Karpas-422 (cell line): ENCODE data around the gene FOXS1. TPM values are rescaled to one million over a fixed set of nuclear protein-coding genes. Genes with fewer than 3 reads are reported as not detected.

ENCODE experiments used
- DNase-seq: peaks from one replicate; pipeline ENCODE4 v3.0.0-alpha.2; 2015
- H2AFZ ChIP-seq: fragments of 200-600 bp; sonication (generic); 2 replicates; pipeline ENCODE4 v1.6.1; 2014; ENCODE audit warnings: antibody characterized with exemption, low read length, mixed read lengths
- H3K27ac ChIP-seq: fragments of 200-600 bp; sonication (generic); 2 replicates; pipeline ENCODE4 v1.5.1; 2014; ENCODE audit warnings: mild to moderate bottlenecking, low read length, moderate library complexity
- H3K27me3 ChIP-seq: fragments of 200-600 bp; sonication (generic); 2 replicates; pipeline ENCODE4 v1.6.1; 2014; ENCODE audit warnings: low read length, mixed read lengths
- H3K36me3 ChIP-seq: fragments of 200-600 bp; sonication (generic); 2 replicates; pipeline ENCODE4 v1.6.1; 2014; ENCODE audit warnings: low read length, mixed read lengths; ENCODE audit not compliant: insufficient read depth
- H3K4me1 ChIP-seq: fragments of 200-600 bp; sonication (generic); 2 replicates; pipeline ENCODE4 v1.6.1; 2014; ENCODE audit warnings: mild to moderate bottlenecking, low read length, mixed read lengths
- H3K4me2 ChIP-seq: fragments of 200-600 bp; sonication (generic); 2 replicates; pipeline ENCODE4 v1.6.1; 2014; ENCODE audit warnings: low read length, low read depth, mild to moderate bottlenecking; ENCODE audit not compliant: poor library complexity, severe bottlenecking
- H3K4me3 ChIP-seq: fragments of 200-600 bp; sonication (generic); 2 replicates; pipeline ENCODE4 v1.5.1; 2014; ENCODE audit warnings: mild to moderate bottlenecking, antibody characterized with exemption, low read length, mixed read lengths
- H3K79me2 ChIP-seq: fragments of 200-600 bp; sonication (generic); 2 replicates; pipeline ENCODE4 v1.6.1; 2014; ENCODE audit warnings: mild to moderate bottlenecking, low read length, mixed read lengths
- H3K9ac ChIP-seq: fragments of 200-600 bp; sonication (generic); 2 replicates; pipeline ENCODE4 v1.6.0; 2014; ENCODE audit warnings: low read length
- H3K9me2 ChIP-seq: fragments of 200-600 bp; sonication (generic), shearing (Covaris generic); replicated peaks from 2 replicates; pipeline ENCODE4 v1.6.0; 2014; ENCODE audit warnings: mild to moderate bottlenecking, low read length, moderate library complexity; ENCODE audit not compliant: insufficient read depth
- H3K9me3 ChIP-seq: fragments of 300-700, 200-600 bp; sonication (generic); 2 replicates; pipeline ENCODE4 v1.6.1; 2014; ENCODE audit warnings: low read length, mixed read lengths
- H4K20me1 ChIP-seq: fragments of 200-600 bp; sonication (generic); 2 replicates; pipeline ENCODE4 v1.6.1; 2014; ENCODE audit warnings: mild to moderate bottlenecking, antibody characterized with exemption, low read length, low read depth; ENCODE audit not compliant: insufficient read depth
- total RNA-seq: library from RNA; depleted of rRNA; stranded (reverse); fragments of >200 nt; shearing (Covaris generic); gene quantifications from 2 replicates; pipeline ENCODE4 v1.2.3, GENCODE V29; 2014; ENCODE audit warnings: low replicate concordance

FOXS1 gene
- total RNA-seq, 1 experiment from 2014 or later: not detected

GRCh38 chr20:31838646-31839292 is 6.6 kb downstream of the FOXS1 start:
- H3K4me2 ChIP-seq: no peak overlapping the region
- no peaks in the 10 kb centered on the region for H3K27me3 ChIP-seq
- no peaks in the 10 kb centered on the region for H3K9me2 ChIP-seq
- H3K36me3 ChIP-seq: no peaks in the 10 kb centered on the region
- H3K9ac ChIP-seq: no peak overlapping the region
- no peaks in the 10 kb centered on the region for H4K20me1 ChIP-seq
- no peak overlapping the region for H3K4me3 ChIP-seq
- DNase-seq: no peak
- no peak overlapping the region for H3K27ac ChIP-seq
- no peaks in the 10 kb centered on the region for H3K9me3 ChIP-seq
- H3K4me1 ChIP-seq: no peaks in the 10 kb centered on the region
- no peak overlapping the region for H2AFZ ChIP-seq
- H3K79me2 ChIP-seq: no peaks in the 10 kb centered on the region

- Histone ChIP-seq H3K4me1 (no peaks in the 10 kb centered on the region), H3K36me3 (no peaks in the 10 kb centered on the region), H3K9ac (no peak overlapping the region), H3K9me2 (no peaks in the 10 kb centered on the region), H3K79me2 (no peaks in the 10 kb centered on the region), H3K4me3 (no peak overlapping the region), H4K20me1 (no peaks in the 10 kb centered on the region), H3K27me3 (no peaks in the 10 kb centered on the region), H3K9me3 (no peaks in the 10 kb centered on the region), H3K4me2 (no peak overlapping the region), H2AFZ (no peak overlapping the region), H3K27ac (no peak overlapping the region)
- DNase-seq: no peak
Measured at GRCh38 chr20:31837896-31838397, 7.5 kb downstream of the FOXS1 start.

DNA sequence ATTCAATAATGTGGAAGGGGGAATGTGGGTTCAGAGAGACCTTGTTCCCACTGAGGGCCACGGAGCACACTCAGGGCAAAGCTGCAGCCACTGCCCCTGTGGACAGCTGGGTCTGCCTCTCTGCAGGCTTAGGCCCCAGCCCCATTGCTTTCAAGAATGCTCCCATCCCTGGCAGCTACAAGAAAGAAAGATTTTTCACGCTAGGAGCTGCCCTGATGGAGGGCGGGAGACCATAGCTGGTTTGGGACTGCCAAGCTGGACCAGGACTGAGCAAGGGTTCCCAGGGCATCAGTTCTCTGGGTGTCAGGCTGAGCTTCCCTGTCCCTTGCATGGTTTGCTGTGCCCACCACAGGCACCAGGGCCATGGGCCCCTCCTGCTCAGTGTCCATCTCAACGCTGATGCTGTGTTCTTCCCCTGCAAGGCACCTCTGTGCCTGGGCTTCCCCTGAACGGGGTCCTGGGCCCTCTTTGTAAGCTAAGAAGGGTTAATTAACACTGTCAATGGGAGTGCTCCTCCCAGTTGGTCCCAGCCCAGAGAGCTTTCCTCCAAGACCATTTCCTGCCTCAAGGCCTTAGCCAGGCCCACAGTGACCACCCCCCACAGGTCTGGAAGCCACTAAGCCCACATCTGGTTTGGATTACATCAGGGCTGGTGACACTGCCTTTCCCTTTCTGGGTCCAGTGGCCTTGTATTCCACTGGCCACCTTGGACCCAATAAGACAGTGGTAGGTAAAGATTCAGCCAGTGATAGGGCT is 8.4 kb downstream of the FOXS1 start:
- no peak for DNase-seq
- Histone ChIP-seq H2AFZ (no peak overlapping the region), H3K9me2 (no peaks in the 10 kb centered on the region), H3K4me1 (no peaks in the 10 kb centered on the region), H3K9me3 (no peaks in the 10 kb centered on the region), H3K36me3 (no peaks in the 10 kb centered on the region), H3K4me2 (no peak overlapping the region), H3K27ac (no peak overlapping the region), H3K9ac (no peak overlapping the region), H3K79me2 (no peaks in the 10 kb centered on the region), H4K20me1 (no peaks in the 10 kb centered on the region), H3K27me3 (no peaks in the 10 kb centered on the region), H3K4me3 (no peak overlapping the region)

DNA sequence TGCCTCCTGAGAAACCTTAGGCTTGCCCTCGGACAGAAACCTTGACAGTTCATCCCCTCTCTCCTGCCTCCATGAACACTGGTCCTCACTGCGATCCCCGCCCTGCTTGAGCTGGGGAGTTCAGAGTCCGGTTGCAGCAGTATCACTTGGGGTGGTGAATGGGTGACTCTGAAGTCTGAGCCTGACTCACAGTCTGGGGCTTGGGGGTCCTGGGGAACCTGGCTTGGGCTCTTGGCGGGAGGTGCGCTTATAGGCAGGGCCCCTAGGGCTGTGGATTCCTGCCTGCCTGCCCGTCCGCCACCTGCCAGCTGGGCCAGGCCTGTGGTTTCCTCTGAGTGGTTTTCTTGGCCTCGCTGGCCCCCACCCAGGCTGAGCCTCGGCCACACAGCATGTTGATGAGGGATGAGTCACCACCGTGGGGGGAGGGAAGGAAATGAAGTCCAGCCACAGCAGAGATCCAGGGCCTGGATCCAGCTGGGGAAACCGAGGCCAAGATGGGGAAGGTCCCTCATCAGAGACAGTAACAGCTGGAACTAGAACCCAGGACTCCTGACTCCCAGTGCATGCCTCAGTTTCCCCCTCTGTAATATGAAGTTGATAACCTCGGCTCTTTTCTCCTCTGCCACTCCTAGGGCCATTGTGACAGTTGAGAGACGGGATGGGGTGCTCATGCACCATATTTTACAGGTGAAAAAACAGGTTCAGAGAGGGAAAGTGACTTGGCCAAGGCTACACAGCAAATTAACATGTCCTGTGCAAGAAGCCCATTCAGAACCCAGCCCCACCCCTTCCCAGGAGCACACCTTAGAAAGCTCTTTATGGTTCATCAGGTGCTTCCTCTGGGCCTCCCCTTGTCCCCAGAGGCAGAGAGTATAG is 9.2 kb downstream of the FOXS1 start:
- Histone ChIP-seq H3K9me2 (no peaks in the 10 kb centered on the region), H3K9ac (no peak overlapping the region), H3K79me2 (no peaks in the 10 kb centered on the region), H4K20me1 (no peaks in the 10 kb centered on the region), H3K4me3 (no peak overlapping the region), H2AFZ (no peak overlapping the region), H3K27ac (no peak overlapping the region), H3K9me3 (no peaks in the 10 kb centered on the region), H3K27me3 (no peaks in the 10 kb centered on the region), H3K4me1 (no peaks in the 10 kb centered on the region), H3K4me2 (no peak overlapping the region), H3K36me3 (no peaks in the 10 kb centered on the region)
- no peak for DNase-seq

- H2AFZ ChIP-seq: no peak overlapping the region
- H3K79me2 ChIP-seq: no peaks in the 10 kb centered on the region
- H4K20me1 ChIP-seq: no peaks in the 10 kb centered on the region
- H3K9me2 ChIP-seq: no peaks in the 10 kb centered on the region
- no peaks in the 10 kb centered on the region for H3K36me3 ChIP-seq
- no peak overlapping the region for H3K27ac ChIP-seq
- no peak overlapping the region for H3K4me2 ChIP-seq
- H3K9ac ChIP-seq: no peak overlapping the region
- H3K4me3 ChIP-seq: no peak overlapping the region
- no peaks in the 10 kb centered on the region for H3K27me3 ChIP-seq
- DNase-seq: no peak
- no peaks in the 10 kb centered on the region for H3K9me3 ChIP-seq
- no peaks in the 10 kb centered on the region for H3K4me1 ChIP-seq
Measured at GRCh38 chr20:31835554-31835953, 9.8 kb downstream of the FOXS1 start.

- H3K79me2 ChIP-seq: no peaks in the 10 kb centered on the region
- no peak overlapping the region for H2AFZ ChIP-seq
- no peak overlapping the region for H3K9ac ChIP-seq
- no peak for DNase-seq
- H3K9me2 ChIP-seq: no peaks in the 10 kb centered on the region
- no peaks in the 10 kb centered on the region for H3K9me3 ChIP-seq
- H3K4me2 ChIP-seq: no peak overlapping the region
- H3K4me3 ChIP-seq: no peak overlapping the region
- H3K27me3 ChIP-seq: no peaks in the 10 kb centered on the region
- H3K4me1 ChIP-seq: no peaks in the 10 kb centered on the region
- no peak overlapping the region for H3K27ac ChIP-seq
- no peaks in the 10 kb centered on the region for H3K36me3 ChIP-seq
- no peaks in the 10 kb centered on the region for H4K20me1 ChIP-seq
Measured at GRCh38 chr20:31833931-31834521, 11.4 kb downstream of the FOXS1 start.

DNA sequence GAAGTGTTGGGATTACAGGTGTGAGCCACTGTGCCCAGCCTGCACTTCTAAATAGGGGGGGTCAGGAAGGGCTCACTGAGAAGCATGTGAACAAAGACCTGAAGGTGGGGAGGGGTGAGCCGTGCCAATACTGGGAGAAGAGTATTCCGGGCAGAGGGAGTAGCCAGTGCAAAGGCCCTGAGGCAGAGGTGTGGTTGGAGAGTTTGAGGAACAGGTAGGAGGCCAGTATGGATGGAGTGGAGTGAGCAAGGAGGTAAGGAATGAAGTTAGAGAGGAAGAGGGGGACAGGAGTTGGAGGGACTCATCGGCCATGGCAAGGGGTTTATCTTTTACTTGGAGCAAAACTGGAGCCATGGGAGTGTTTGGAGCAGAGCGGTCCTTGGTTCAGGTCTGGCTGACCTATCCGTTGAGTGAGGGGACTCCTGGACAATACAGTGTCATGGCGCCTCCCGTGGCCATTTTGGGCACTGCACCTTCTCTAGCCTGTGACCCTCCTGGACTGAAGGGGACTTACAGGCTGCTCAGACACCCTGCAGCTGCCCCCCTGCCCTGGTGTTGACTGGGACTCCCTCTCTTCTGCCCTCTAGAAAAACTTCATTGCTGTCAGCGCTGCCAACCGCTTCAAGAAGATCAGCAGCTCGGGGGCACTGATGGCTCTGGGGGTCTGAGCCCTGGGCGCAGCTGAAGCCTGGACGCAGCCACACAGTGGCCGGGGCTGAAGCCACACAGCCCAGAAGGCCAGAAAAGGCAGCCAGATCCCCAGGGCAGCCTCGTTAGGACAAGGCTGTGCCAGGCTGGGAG is 12.1 kb downstream of the FOXS1 start:
- Histone ChIP-seq H3K36me3 (no peaks in the 10 kb centered on the region), H2AFZ (no peak overlapping the region), H3K4me1 (no peaks in the 10 kb centered on the region), H3K9ac (no peak overlapping the region), H3K9me2 (no peaks in the 10 kb centered on the region), H3K9me3 (no peaks in the 10 kb centered on the region), H4K20me1 (no peaks in the 10 kb centered on the region), H3K27me3 (no peaks in the 10 kb centered on the region), H3K4me2 (no peak overlapping the region), H3K4me3 (no peak overlapping the region), H3K27ac (no peak overlapping the region), H3K79me2 (no peaks in the 10 kb centered on the region)
- DNase-seq: peak; percentile 86
